SK-N-SH treated with all-trans-retinoic acid at 6 μM for 48 hours (cell line): ENCODE data around the gene SOX1.

Experiments
- ATAC-seq: fragments of 200-7000 bp; cut with Tn5 transposase; 3 replicates; pipeline ENCODE4 v1.9.1; 2020; ENCODE audit warnings: mild to moderate bottlenecking, moderate library complexity
- ARNTL ChIP-seq: fragments of 450-650 bp; formaldehyde crosslinking; IDR thresholded peaks from 2 replicates; pipeline ENCODE4 v1.5.0; 2020; ENCODE audit warnings: low read depth, mild to moderate bottlenecking, moderate library complexity, borderline replicate concordance
- BACH2 ChIP-seq: fragments of 250-450 bp; sonication (Bioruptor Pico); IDR thresholded peaks from 2 replicates; pipeline ENCODE4 v1.9.0; 2021; ENCODE audit warnings: mild to moderate bottlenecking, borderline replicate concordance
- CSDC2 ChIP-seq: fragments of 250-450 bp; sonication (Bioruptor Pico); IDR thresholded peaks from 2 replicates; pipeline ENCODE4 v1.5.0; 2020; ENCODE audit warnings: mild to moderate bottlenecking, moderate library complexity
- ESRRG ChIP-seq: fragments of 250-450 bp; sonication (Bioruptor Pico); IDR thresholded peaks from 2 replicates; pipeline ENCODE4 v1.6.1; 2021; ENCODE audit warnings: mild to moderate bottlenecking
- GLIS3 ChIP-seq: fragments of 250-450 bp; sonication (Bioruptor Pico); IDR thresholded peaks from 2 replicates; pipeline ENCODE4 v1.5.0; 2020; ENCODE audit warnings: mild to moderate bottlenecking, moderate library complexity
- ISL1 ChIP-seq: fragments of 250-450 bp; sonication (Bioruptor Pico); IDR thresholded peaks from 2 replicates; pipeline ENCODE4 v2.1.2; 2022; ENCODE audit warnings: mild to moderate bottlenecking, moderate library complexity
- OSR1 ChIP-seq: fragments of 250-450 bp; sonication (Bioruptor Pico); IDR thresholded peaks from 2 replicates; pipeline ENCODE4 v1.8.0; 2022; ENCODE audit warnings: moderate library complexity, mild to moderate bottlenecking, inconsistent platforms
- PPARA ChIP-seq: fragments of 250-450 bp; sonication (Bioruptor Pico); IDR thresholded peaks from 2 replicates; pipeline ENCODE4 v1.5.0; 2020; ENCODE audit warnings: mild to moderate bottlenecking, borderline replicate concordance
- SNAI2 ChIP-seq: fragments of 250-450 bp; sonication (Bioruptor Pico); IDR thresholded peaks from 2 replicates; pipeline ENCODE4 v1.5.0; 2020; ENCODE audit warnings: mild to moderate bottlenecking, moderate library complexity
- TCF4 ChIP-seq: fragments of 250-450 bp; sonication (Bioruptor Pico); IDR thresholded peaks from 2 replicates; pipeline ENCODE4 v1.8.0; 2021; ENCODE audit warnings: mild to moderate bottlenecking, moderate library complexity, borderline replicate concordance
- TOX ChIP-seq: fragments of 250-450 bp; sonication (Bioruptor Pico); IDR thresholded peaks from 2 replicates; pipeline ENCODE4 v1.8.0; 2021; ENCODE audit warnings: mild to moderate bottlenecking, moderate library complexity, borderline replicate concordance
- ZC3H10 ChIP-seq: fragments of 250-450 bp; sonication (Bioruptor Pico); IDR thresholded peaks from 2 replicates; pipeline ENCODE4 v1.5.1; 2021; ENCODE audit warnings: mild to moderate bottlenecking, moderate library complexity
- ZFP3 ChIP-seq: fragments of 250-450 bp; sonication (Bioruptor Pico); IDR thresholded peaks from 2 replicates; pipeline ENCODE4 v1.5.0; 2020; ENCODE audit warnings: mild to moderate bottlenecking, moderate library complexity
- ZFP30 ChIP-seq: fragments of 450-650 bp; formaldehyde crosslinking; IDR thresholded peaks from 2 replicates; pipeline ENCODE4 v1.5.0; 2022; ENCODE audit warnings: mild to moderate bottlenecking, moderate library complexity
- ZNF565 ChIP-seq: fragments of 450-650 bp; formaldehyde crosslinking; conservative IDR thresholded peaks from 2 replicates; pipeline ENCODE4 v1.5.0; 2020; ENCODE audit warnings: low read depth, mild to moderate bottlenecking, moderate library complexity
- ZNF70 ChIP-seq: fragments of 450-650 bp; formaldehyde crosslinking; IDR thresholded peaks from 2 replicates; pipeline ENCODE4 v1.5.0; 2020; ENCODE audit warnings: mild to moderate bottlenecking, moderate library complexity
- ZNF8 ChIP-seq: fragments of 450-650 bp; formaldehyde crosslinking; IDR thresholded peaks from 2 replicates; pipeline ENCODE4 v1.5.0; 2020; ENCODE audit warnings: mild to moderate bottlenecking, moderate library complexity
- TF ChIP-seq, protein P1 (sequence below): fragments of 250-450 bp; sonication (Bioruptor Pico); IDR thresholded peaks from 2 replicates; pipeline ENCODE4 v1.5.1; 2020; ENCODE audit warnings: low read depth, mild to moderate bottlenecking, moderate library complexity
- TF ChIP-seq, protein P2 (sequence below): fragments of 250-450 bp; sonication (Bioruptor Pico); IDR thresholded peaks from 2 replicates; pipeline ENCODE4 v1.5.1; 2021; ENCODE audit warnings: mild to moderate bottlenecking, moderate library complexity
- TF ChIP-seq, protein P3 (sequence below): fragments of 250-450 bp; sonication (Bioruptor Pico); IDR thresholded peaks from 2 replicates; pipeline ENCODE4 v1.8.0; 2020; ENCODE audit warnings: mild to moderate bottlenecking, moderate library complexity, borderline replicate concordance
- TF ChIP-seq, protein P4 (sequence below): fragments of 250-450 bp; sonication (Bioruptor Pico); IDR thresholded peaks from 2 replicates; pipeline ENCODE4 v1.8.0; 2021; ENCODE audit warnings: low read depth, mild to moderate bottlenecking, moderate library complexity, borderline replicate concordance

The SOX1 gene

DNA sequence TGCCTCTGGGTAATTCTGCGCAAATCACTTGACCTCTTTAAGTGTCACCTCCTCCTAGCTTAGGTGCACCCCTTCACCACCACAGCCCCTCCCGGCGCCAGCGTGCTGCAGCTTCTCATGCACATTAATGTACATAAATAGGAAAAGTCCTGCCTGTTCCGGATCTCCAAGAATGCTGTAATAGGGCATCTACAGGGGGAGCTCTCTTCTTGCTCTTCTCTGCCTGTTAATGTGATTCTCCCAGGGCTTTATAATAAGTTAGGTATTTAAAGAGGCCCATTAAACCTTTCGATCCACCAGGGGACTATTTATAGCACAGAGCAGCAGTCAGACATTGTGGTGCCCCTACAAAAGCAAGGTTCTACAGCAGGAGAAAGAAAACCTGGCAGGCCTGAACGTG is 35.3 kb downstream of the SOX1 start:
- ATAC-seq = no peak
- TF ChIP-seq BACH2 (CRISPR knock-in tag) (no peak), ZNF8 (CRISPR knock-in tag) (no peak), ARNTL (no peak), ZFP30 (CRISPR knock-in tag) (no peak), CSDC2 (CRISPR knock-in tag) (no peak), SNAI2 (CRISPR knock-in tag) (no peak), ZFP3 (CRISPR knock-in tag) (no peak)
- TF ChIP-seq, protein P1, sequence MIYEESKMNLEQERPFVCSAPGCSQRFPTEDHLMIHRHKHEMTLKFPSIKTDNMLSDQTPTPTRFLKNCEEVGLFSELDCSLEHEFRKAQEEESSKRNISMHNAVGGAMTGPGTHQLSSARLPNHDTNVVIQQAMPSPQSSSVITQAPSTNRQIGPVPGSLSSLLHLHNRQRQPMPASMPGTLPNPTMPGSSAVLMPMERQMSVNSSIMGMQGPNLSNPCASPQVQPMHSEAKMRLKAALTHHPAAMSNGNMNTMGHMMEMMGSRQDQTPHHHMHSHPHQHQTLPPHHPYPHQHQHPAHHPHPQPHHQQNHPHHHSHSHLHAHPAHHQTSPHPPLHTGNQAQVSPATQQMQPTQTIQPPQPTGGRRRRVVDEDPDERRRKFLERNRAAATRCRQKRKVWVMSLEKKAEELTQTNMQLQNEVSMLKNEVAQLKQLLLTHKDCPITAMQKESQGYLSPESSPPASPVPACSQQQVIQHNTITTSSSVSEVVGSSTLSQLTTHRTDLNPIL (CRISPR knock-in tag) = no peak

DNA sequence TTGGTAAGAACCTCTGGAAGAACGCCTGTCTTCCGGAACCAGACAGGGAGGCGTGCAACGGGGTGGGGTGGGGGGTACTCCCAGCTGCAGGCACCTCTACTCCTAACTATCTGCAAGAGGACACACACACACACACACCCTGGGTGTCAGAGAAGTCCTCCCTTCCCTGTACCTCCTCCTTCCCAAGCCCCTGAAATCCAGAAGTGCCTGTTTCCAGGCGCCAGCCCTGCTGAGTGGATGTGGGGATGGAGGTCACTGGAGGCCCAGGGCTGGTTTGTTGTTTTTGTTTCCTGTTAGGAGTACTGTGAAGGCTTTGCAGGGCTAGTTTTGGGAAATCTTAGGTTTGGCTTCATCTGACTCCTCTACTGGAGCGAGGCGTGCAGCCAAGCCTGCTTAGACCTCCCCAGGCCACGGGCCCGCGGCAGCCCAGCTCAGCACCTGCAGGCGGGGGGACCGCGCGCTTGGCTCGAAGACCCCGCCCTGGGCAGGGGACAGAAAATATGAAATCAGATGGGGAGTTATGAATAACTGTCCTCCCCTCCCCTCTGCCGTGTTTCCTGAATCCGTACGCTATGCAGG is 36.4 kb downstream of the SOX1 start:
- no peak for ATAC-seq
- TF ChIP-seq OSR1 (CRISPR knock-in tag) (no peak), TCF4 (CRISPR knock-in tag) (no peak), ZFP30 (CRISPR knock-in tag) (no peak), TOX (CRISPR knock-in tag) (no peak), ARNTL (no peak)
- TF ChIP-seq, protein P2, sequence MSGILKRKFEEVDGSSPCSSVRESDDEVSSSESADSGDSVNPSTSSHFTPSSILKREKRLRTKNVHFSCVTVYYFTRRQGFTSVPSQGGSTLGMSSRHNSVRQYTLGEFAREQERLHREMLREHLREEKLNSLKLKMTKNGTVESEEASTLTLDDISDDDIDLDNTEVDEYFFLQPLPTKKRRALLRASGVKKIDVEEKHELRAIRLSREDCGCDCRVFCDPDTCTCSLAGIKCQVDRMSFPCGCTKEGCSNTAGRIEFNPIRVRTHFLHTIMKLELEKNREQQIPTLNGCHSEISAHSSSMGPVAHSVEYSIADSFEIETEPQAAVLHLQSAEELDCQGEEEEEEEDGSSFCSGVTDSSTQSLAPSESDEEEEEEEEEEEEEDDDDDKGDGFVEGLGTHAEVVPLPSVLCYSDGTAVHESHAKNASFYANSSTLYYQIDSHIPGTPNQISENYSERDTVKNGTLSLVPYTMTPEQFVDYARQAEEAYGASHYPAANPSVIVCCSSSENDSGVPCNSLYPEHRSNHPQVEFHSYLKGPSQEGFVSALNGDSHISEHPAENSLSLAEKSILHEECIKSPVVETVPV (CRISPR knock-in tag) = no peak

DNA sequence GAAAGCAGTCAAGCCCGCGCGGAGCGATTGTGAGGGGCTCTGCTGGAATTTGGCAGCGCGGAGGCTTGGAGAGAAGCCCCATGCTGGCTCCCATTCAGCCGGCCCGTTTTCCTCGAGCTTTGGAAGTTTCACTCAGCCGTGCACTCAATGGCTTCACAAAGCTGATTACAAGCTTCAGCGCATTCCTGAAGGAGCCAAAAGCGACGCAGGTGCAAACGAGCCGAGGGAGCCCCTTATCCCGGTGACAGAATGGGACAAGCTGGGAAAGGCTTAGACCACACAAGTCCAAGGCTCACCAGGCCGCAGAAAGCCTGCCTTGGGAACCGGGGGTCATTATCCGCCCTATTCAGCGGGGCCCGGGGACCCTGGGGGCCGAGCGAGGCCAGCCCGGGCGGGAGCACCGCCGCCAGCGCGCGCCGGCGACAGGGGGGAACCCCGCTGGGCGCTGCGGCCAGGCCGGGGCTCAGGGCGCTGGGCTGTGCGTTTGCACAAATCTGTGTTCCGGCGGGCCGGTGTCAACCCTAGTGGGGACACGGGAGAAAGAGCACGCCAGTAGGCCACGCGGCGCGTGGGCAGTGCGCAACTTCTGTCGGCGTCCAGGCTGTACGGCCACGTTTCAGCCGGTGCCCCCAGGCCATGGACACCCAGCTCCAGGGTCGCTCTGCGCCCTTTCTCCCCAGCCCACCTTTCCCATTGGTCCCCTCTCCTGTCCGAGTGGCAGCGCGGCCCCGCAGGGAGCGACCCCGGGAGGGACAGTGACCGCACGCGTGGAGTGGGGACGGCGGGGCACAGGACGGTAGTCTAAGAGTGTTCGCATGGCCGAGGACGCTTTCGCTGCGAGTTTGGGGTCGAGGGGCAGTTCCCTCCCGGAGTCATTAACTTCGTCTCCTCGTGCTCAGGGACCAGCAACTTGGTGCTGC is 37.3 kb downstream of the SOX1 start:
- no peak for ATAC-seq
- no peak for TF ChIP-seq ZFP30 (CRISPR knock-in tag)
- no peak for TF ChIP-seq GLIS3 (CRISPR knock-in tag)
- no peak for TF ChIP-seq ESRRG (CRISPR knock-in tag)

DNA sequence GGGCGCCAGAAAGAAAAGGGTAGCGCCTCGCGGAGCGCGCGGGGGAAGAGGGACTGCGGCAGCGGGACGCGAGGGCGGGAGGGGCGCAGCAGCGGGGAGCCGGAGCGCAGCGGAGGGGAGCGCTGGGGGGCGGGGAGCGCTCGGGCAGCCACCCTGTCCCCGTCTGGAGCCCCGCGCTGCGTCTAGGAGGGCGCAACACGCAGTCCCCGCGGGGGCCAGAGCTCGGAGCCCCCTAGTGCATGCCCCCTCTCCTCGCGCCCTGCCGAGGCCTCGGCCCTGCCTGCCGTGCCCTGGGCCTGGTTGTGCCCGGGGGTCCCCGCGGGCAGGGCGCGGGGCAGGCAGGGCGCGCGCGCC is 37.9 kb downstream of the SOX1 start:
- TF ChIP-seq ZNF565 (CRISPR knock-in tag) = no peak
- no peak for TF ChIP-seq CSDC2 (CRISPR knock-in tag)
- ATAC-seq = no peak

DNA sequence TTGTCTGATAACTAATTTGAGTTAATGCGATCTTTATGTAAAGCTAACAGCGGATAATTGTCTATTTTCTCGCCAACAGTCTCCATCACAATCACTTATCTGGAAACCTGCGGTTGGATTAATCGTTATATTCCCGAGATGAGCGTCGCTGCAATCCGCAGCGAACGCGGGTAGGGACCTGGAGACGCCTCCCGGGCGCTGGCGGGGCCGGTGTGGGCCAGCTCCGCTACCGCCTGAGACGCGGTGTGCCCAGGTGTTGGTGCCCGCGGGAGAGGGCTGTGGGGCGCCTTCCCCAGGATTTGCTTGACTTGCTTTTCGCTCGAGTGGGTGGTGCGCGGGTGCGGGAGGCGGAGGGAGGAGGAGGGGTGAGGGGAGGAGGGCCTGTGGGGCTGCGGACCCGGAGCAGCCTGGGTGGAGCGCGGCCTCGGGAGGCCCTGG is 38.3 kb downstream of the SOX1 start:
- ATAC-seq = no peak
- TF ChIP-seq ZC3H10 (CRISPR knock-in tag) = no peak
- no peak for TF ChIP-seq PPARA (CRISPR knock-in tag)
- TF ChIP-seq, protein P2 (CRISPR knock-in tag) = no peak
- no peak for TF ChIP-seq BACH2 (CRISPR knock-in tag)
- no peak for TF ChIP-seq TOX (CRISPR knock-in tag)
- no peak for TF ChIP-seq ZFP30 (CRISPR knock-in tag)
- no peak for TF ChIP-seq ISL1 (CRISPR knock-in tag)
- TF ChIP-seq ESRRG (CRISPR knock-in tag) = no peak
- TF ChIP-seq TCF4 (CRISPR knock-in tag) = no peak
- TF ChIP-seq, protein P3, sequence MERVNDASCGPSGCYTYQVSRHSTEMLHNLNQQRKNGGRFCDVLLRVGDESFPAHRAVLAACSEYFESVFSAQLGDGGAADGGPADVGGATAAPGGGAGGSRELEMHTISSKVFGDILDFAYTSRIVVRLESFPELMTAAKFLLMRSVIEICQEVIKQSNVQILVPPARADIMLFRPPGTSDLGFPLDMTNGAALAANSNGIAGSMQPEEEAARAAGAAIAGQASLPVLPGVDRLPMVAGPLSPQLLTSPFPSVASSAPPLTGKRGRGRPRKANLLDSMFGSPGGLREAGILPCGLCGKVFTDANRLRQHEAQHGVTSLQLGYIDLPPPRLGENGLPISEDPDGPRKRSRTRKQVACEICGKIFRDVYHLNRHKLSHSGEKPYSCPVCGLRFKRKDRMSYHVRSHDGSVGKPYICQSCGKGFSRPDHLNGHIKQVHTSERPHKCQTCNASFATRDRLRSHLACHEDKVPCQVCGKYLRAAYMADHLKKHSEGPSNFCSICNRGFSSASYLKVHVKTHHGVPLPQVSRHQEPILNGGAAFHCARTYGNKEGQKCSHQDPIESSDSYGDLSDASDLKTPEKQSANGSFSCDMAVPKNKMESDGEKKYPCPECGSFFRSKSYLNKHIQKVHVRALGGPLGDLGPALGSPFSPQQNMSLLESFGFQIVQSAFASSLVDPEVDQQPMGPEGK = no peak
- TF ChIP-seq GLIS3 (CRISPR knock-in tag) = no peak
- TF ChIP-seq, protein P4, sequence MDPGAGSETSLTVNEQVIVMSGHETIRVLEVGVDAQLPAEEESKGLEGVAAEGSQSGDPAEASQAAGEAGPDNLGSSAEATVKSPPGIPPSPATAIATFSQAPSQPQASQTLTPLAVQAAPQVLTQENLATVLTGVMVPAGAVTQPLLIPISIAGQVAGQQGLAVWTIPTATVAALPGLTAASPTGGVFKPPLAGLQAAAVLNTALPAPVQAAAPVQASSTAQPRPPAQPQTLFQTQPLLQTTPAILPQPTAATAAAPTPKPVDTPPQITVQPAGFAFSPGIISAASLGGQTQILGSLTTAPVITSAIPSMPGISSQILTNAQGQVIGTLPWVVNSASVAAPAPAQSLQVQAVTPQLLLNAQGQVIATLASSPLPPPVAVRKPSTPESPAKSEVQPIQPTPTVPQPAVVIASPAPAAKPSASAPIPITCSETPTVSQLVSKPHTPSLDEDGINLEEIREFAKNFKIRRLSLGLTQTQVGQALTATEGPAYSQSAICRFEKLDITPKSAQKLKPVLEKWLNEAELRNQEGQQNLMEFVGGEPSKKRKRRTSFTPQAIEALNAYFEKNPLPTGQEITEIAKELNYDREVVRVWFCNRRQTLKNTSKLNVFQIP (CRISPR knock-in tag) = no peak
- no peak for TF ChIP-seq ARNTL
- TF ChIP-seq ZNF70 (CRISPR knock-in tag) = no peak
- TF ChIP-seq OSR1 (CRISPR knock-in tag) = no peak
- no peak for TF ChIP-seq SNAI2 (CRISPR knock-in tag)
- TF ChIP-seq ZNF8 (CRISPR knock-in tag) = no peak
- TF ChIP-seq ZFP3 (CRISPR knock-in tag) = no peak
